ENCODE measurements around the gene GPR78. TPM values are rescaled to one million over a fixed set of nuclear protein-coding genes. Genes with fewer than 3 reads are reported as not detected.

GPR78 gene
- total RNA-seq, 1 donor from 2014 or later = 0.09 TPM

GRCh38 chr4:8591626-8592365 is 11.6 kb downstream of the GPR78 start:
- no peaks in the 10 kb centered on the region for H3K9me3 ChIP-seq (ENCODE audit: low read depth)
- Mint-ChIP-seq H3K27me3 (ENCODE audit: insufficient read depth, low read depth) (peaks cover 40% of the 10 kb centered on the region), H3K9me3 (no peaks in the 10 kb centered on the region), H3K27ac (no peak overlapping the region), H3K4me1 (peaks cover 31% of the 10 kb centered on the region), H3K36me3 (no peaks in the 10 kb centered on the region), H3K4me3 (peak overlapping the region; percentile 41)
- H4K20me1 ChIP-seq (ENCODE audit: low read depth) = peaks cover 7% of the 10 kb centered on the region
- H3K79me2 ChIP-seq (ENCODE audit: low read depth) = no peaks in the 10 kb centered on the region
- H3K4me1 ChIP-seq = peaks cover 33% of the 10 kb centered on the region
- H2AFZ ChIP-seq (replicated peaks) = no peak overlapping the region
- H3K4me2 ChIP-seq = peak overlapping the region; percentile 77
- no peak overlapping the region for H3K9ac ChIP-seq
- H3K27ac ChIP-seq = no peak overlapping the region
- no peak overlapping the region for H3K4me3 ChIP-seq
- DNase-seq (ENCODE audit: low spot score) = peak; percentile 36
- peaks cover 6% of the 10 kb centered on the region for H3F3A ChIP-seq (ENCODE audit: low read depth)
- no peak for TF ChIP-seq EZH2 (IDR thresholded peaks at IDR 0.05)
- TF ChIP-seq EZH2phosphoT487 (IDR thresholded peaks at IDR 0.05) = no peak
- TF ChIP-seq, protein P1, sequence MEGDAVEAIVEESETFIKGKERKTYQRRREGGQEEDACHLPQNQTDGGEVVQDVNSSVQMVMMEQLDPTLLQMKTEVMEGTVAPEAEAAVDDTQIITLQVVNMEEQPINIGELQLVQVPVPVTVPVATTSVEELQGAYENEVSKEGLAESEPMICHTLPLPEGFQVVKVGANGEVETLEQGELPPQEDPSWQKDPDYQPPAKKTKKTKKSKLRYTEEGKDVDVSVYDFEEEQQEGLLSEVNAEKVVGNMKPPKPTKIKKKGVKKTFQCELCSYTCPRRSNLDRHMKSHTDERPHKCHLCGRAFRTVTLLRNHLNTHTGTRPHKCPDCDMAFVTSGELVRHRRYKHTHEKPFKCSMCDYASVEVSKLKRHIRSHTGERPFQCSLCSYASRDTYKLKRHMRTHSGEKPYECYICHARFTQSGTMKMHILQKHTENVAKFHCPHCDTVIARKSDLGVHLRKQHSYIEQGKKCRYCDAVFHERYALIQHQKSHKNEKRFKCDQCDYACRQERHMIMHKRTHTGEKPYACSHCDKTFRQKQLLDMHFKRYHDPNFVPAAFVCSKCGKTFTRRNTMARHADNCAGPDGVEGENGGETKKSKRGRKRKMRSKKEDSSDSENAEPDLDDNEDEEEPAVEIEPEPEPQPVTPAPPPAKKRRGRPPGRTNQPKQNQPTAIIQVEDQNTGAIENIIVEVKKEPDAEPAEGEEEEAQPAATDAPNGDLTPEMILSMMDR (IDR thresholded peaks at IDR 0.05) = no peak
- H3K27me3 ChIP-seq = peaks cover 36% of the 10 kb centered on the region
- H3K36me3 ChIP-seq = no peaks in the 10 kb centered on the region

- Histone ChIP-seq H3K27ac (no peak within 1 kb of the TSS), H3K4me2 (peak within 1 kb of the TSS; percentile 77), H4K20me1 (ENCODE audit: low read depth) (peaks cover 7% of the 10 kb centered on the region), H3K36me3 (no peaks in the 10 kb centered on the region), H3K9ac (no peak within 1 kb of the TSS), H3K27me3 (peaks cover 36% of the 10 kb centered on the region), H3K4me1 (peaks cover 33% of the 10 kb centered on the region), H3K79me2 (ENCODE audit: low read depth) (no peaks in the 10 kb centered on the region), H3F3A (ENCODE audit: low read depth) (peaks cover 6% of the 10 kb centered on the region), H2AFZ (replicated peaks) (peak within 1 kb of the TSS; percentile 89), H3K9me3 (ENCODE audit: low read depth) (no peaks in the 10 kb centered on the region), H3K4me3 (peak within 1 kb of the TSS; percentile 61)
- Mint-ChIP-seq H3K9me3 (no peaks in the 10 kb centered on the region), H3K4me3 (peak within 1 kb of the TSS; percentile 66), H3K4me1 (peaks cover 31% of the 10 kb centered on the region), H3K27ac (no peak within 1 kb of the TSS), H3K36me3 (no peaks in the 10 kb centered on the region), H3K27me3 (ENCODE audit: insufficient read depth, low read depth) (peaks cover 40% of the 10 kb centered on the region)
- TF ChIP-seq, protein P1 (IDR thresholded peaks at IDR 0.05) = no peak
- TF ChIP-seq EZH2phosphoT487 (IDR thresholded peaks at IDR 0.05) (no peak), EZH2 (IDR thresholded peaks at IDR 0.05) (no peak)
- peak; percentile 88 for DNase-seq (ENCODE audit: low spot score)
These were observed 12.4 kb downstream of the GPR78 start, which contains the start of gene CPZ for GRCh38 chr4:8592366-8593263. Gene CPZ, plus strand, starts transcription at chr4:8592765. Its CDS starts 69 bp downstream, at chr4:8592834.

GRCh38 chr4:8593264-8594096 is 13.3 kb downstream of the GPR78 start:
- H3K9ac ChIP-seq = no peak overlapping the region
- peaks cover 6% of the 10 kb centered on the region for H3F3A ChIP-seq (ENCODE audit: low read depth)
- Mint-ChIP-seq H3K4me3 (peak overlapping the region; percentile 66), H3K4me1 (peaks cover 31% of the 10 kb centered on the region), H3K9me3 (no peaks in the 10 kb centered on the region), H3K27me3 (ENCODE audit: insufficient read depth, low read depth) (peaks cover 36% of the 10 kb centered on the region), H3K36me3 (no peaks in the 10 kb centered on the region), H3K27ac (no peak overlapping the region)
- no peaks in the 10 kb centered on the region for H3K79me2 ChIP-seq (ENCODE audit: low read depth)
- peaks cover 33% of the 10 kb centered on the region for H3K4me1 ChIP-seq
- H2AFZ ChIP-seq (replicated peaks) = peak overlapping the region; percentile 89
- TF ChIP-seq EZH2phosphoT487 (IDR thresholded peaks at IDR 0.05) = no peak
- H3K9me3 ChIP-seq (ENCODE audit: low read depth) = no peaks in the 10 kb centered on the region
- peak overlapping the region; percentile 77 for H3K4me2 ChIP-seq
- H3K36me3 ChIP-seq = no peaks in the 10 kb centered on the region
- no peak overlapping the region for H3K27ac ChIP-seq
- peak overlapping the region; percentile 61 for H3K4me3 ChIP-seq
- DNase-seq (ENCODE audit: low spot score) = peak; percentile 44
- H4K20me1 ChIP-seq (ENCODE audit: low read depth) = peaks cover 7% of the 10 kb centered on the region
- H3K27me3 ChIP-seq = peaks cover 36% of the 10 kb centered on the region

Data from neural progenitor cell (in vitro differentiated cells).